DOHH2 (cell line): ENCODE data around the gene ALK.

Source experiments
- EZH2phosphoT487 ChIP-seq: fragments of 200-600 bp; sonication (generic); IDR thresholded peaks from 2 replicates; pipeline ENCODE4 v1.6.1; 2017; ENCODE audit warnings: borderline replicate concordance, mild to moderate bottlenecking, antibody characterized with exemption, low read length, moderate library complexity, mixed read lengths
- TF ChIP-seq, protein P1 (sequence below): fragments of 200-600 bp; sonication (generic); IDR thresholded peaks from one replicate; pipeline ENCODE4 v1.5.1; 2014; ENCODE audit warnings: antibody characterized with exemption, mild to moderate bottlenecking, low read depth, low read length; ENCODE audit not compliant: poor library complexity, severe bottlenecking

DNA sequence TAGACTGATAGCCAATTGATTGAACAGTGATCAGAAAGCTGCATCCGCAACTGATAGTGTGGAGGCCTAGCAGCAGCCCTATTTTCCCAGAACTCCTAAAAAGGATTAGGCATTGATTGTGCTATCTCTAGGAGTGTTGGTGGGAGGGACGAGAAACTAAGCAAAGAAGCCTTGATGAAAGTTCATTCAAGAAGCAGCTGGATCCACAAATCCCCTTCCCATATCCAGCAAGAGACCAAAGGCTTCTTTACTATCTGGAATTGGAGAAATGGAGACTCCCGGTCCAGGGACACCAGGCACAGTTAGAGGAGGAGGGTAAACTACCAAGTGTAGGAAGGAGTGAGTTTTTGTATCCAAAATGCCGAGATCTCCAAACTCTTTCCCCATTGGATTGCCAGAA is 151.5 kb downstream of the ALK start:
- TF ChIP-seq, protein P1, sequence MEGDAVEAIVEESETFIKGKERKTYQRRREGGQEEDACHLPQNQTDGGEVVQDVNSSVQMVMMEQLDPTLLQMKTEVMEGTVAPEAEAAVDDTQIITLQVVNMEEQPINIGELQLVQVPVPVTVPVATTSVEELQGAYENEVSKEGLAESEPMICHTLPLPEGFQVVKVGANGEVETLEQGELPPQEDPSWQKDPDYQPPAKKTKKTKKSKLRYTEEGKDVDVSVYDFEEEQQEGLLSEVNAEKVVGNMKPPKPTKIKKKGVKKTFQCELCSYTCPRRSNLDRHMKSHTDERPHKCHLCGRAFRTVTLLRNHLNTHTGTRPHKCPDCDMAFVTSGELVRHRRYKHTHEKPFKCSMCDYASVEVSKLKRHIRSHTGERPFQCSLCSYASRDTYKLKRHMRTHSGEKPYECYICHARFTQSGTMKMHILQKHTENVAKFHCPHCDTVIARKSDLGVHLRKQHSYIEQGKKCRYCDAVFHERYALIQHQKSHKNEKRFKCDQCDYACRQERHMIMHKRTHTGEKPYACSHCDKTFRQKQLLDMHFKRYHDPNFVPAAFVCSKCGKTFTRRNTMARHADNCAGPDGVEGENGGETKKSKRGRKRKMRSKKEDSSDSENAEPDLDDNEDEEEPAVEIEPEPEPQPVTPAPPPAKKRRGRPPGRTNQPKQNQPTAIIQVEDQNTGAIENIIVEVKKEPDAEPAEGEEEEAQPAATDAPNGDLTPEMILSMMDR = no peak
- no peak for TF ChIP-seq EZH2phosphoT487
